ENCODE results near the gene SULF2. TPM values are rescaled to one million over a fixed set of nuclear protein-coding genes. Genes with fewer than 3 reads are reported as not detected.

Gene SULF2
- total and polyA plus RNA-seq, 8 donors, result 11.3 to 42.0 (median 15.8) TPM

GRCh38 chr20:47674686-47675085, 110.6 kb downstream of the SULF2 start:
- TF ChIP-seq CTCF (IDR thresholded peaks at IDR 0.05), result no peak
- no peaks in the 10 kb centered on the region for H3K27me3 ChIP-seq
- H3K4me3 ChIP-seq, result no peak overlapping the region
- ATAC-seq (no peak), DNase-seq (no peak)
- intact Hi-C loops (cut with DNase I), result no loop called here
- H3K4me1 ChIP-seq, result no peaks in the 10 kb centered on the region
- H3K36me3 ChIP-seq, result no peaks in the 10 kb centered on the region
- no peak overlapping the region for H3K27ac ChIP-seq
- no peaks in the 10 kb centered on the region for H3K9me3 ChIP-seq

DNA sequence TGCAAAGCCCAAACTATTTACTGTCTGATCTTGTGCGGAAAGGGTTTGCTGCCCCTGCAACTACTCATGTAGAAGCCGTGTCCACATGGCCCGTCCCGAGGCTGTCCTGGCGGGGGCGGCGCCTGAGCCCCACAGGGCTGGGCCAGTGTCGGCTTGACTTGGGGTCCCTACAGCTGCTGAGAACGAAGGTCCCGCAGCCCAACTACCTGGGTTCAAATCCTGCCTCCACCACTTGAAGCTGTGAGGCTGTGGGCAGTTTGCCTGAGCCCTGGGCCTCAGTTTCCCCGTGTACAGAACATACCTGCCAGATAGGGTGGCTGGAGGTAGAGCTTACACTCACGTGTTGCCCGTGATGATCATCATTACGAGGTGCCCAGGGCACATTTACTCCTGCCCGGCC, 111.1 kb downstream of the SULF2 start:
- Histone ChIP-seq H3K9me3 (no peaks in the 10 kb centered on the region), H3K4me1 (no peaks in the 10 kb centered on the region), H3K4me3 (no peak overlapping the region), H3K27me3 (no peaks in the 10 kb centered on the region), H3K36me3 (no peaks in the 10 kb centered on the region), H3K27ac (no peak overlapping the region)
- ATAC-seq (no peak), DNase-seq (no peak)
- intact Hi-C loops (cut with DNase I), result no loop called here
- TF ChIP-seq CTCF (IDR thresholded peaks at IDR 0.05), result no peak

DNA sequence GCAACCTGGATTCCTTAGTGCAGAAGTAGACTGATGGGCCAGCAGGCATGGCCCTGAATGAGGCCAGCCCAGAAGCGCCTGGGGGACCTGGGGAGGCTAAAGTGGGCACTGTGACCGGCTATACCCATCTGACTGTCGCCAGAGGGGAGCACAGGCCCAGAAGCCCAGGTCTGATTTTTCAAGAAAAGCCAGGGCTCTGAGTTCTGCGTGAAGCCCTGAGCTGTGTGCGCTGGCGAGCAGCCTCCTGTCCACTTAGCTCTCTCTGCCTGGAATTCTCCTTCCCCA, 111.7 kb downstream of the SULF2 start:
- H3K27ac ChIP-seq, result no peak overlapping the region
- no peak overlapping the region for H3K4me3 ChIP-seq
- no peaks in the 10 kb centered on the region for H3K36me3 ChIP-seq
- no peaks in the 10 kb centered on the region for H3K27me3 ChIP-seq
- intact Hi-C loops (cut with DNase I), result no loop called here
- H3K4me1 ChIP-seq, result no peaks in the 10 kb centered on the region
- no peak for TF ChIP-seq CTCF (IDR thresholded peaks at IDR 0.05)
- DNase-seq (no peak), ATAC-seq (no peak)
- H3K9me3 ChIP-seq, result no peaks in the 10 kb centered on the region

DNA sequence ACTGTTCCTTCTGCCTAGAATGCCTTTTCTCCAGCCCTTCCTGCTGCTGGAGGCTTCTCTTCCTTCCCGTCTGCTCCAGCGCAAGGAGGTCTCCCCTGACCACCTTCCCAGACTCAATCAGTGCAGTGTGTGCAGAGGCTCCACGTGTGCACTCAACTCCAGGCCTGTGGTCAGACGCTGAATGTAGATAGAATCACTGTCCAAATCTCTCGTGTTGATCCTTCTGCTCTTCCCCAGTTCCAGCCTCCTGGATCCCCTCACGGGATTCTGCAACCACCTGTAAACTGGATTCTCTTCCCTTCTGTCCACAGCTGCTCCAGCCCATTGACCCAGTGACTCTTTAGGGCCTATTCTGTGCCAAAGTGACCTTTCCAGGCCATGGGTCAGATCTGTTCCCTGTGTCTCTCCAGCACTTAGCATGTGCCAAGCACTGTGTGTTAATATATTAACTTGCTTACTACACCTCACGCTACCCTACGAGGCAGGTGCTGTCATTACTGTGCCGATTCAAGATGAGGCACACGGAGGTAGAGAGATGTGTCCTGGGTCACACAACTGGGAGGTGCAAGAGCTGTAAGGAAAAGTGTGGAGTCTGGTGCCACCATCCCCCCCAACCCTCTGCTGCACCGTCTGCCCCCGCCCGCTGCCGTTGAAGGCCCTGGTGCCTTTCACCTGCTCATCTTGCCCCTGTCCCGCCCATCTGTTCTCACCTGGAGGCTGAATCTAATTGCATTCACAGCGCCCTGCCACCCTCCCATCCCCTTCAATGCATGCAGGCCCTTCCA, 112.2 kb downstream of the SULF2 start:
- TF ChIP-seq CTCF (IDR thresholded peaks at IDR 0.05), result no peak
- ATAC-seq (no peak), DNase-seq (no peak)
- Histone ChIP-seq H3K4me1 (no peaks in the 10 kb centered on the region), H3K9me3 (no peaks in the 10 kb centered on the region), H3K36me3 (no peaks in the 10 kb centered on the region), H3K27ac (no peak overlapping the region), H3K4me3 (no peak overlapping the region), H3K27me3 (no peaks in the 10 kb centered on the region)
- intact Hi-C loops (cut with DNase I), result no loop called here

DNA sequence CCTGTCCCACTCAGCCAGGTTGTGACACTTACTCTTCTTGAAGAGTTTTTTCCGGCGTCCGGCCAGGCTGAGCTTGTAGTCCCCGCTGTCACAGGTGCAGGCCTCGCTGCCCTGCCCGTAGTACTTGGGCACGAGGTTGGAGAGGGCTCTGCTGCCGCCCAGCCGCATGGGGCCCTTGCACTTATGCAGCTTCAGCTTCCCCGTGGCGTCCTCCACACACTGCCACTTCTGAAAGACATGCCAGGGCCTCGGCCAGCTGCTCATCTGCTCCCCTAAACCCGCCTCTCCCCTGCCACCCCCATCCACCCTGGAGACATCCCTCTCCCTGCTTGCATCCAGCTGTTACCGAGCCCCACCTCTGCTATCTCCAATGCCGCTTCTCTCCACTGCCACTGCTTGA, 113.1 kb downstream of the SULF2 start:
- no peak for ATAC-seq
- TF ChIP-seq CTCF (IDR thresholded peaks at IDR 0.05), result no peak
- no peak for DNase-seq
- Histone ChIP-seq H3K4me1 (no peaks in the 10 kb centered on the region), H3K36me3 (no peaks in the 10 kb centered on the region), H3K4me3 (no peak overlapping the region), H3K9me3 (no peaks in the 10 kb centered on the region), H3K27ac (no peak overlapping the region), H3K27me3 (no peaks in the 10 kb centered on the region)
- intact Hi-C loops (cut with DNase I), result no loop called here

Measured in left lung (tissue), 10 donors.